Fibroblast of lung (primary cell): Measurements from ENCODE around the gene ST6GALNAC3. TPM values are rescaled to one million over a fixed set of nuclear protein-coding genes. Genes with fewer than 3 reads are reported as not detected.
"Not testable (repeated sequence)": the region's sequence is repeated elsewhere in the genome, so short reads cannot be mapped to it uniquely, and the experiment has no call there.

Source experiments
- DNase-seq, 2 donors: peaks; one replicate each; pipeline versions ENCODE4 v3.0.0 to v3.0.0-alpha.2; 2010; ENCODE audit warnings: low read depth in 2 of 2
- H2AFZ ChIP-seq: 2 replicates; pipeline ENCODE4 v1.5.1; 2012; ENCODE audit warnings: low read length, control low read depth, inconsistent platforms
- H3K27ac ChIP-seq: 2 replicates; pipeline ENCODE4 v1.5.1; 2011; ENCODE audit warnings: low read length, control low read depth; ENCODE audit not compliant: insufficient read depth
- H3K27me3 ChIP-seq: 2 replicates; pipeline ENCODE4 v1.5.1; 2011; ENCODE audit warnings: mild to moderate bottlenecking, low read length; ENCODE audit not compliant: control insufficient read depth, insufficient read depth
- H3K36me3 ChIP-seq: 2 replicates; pipeline ENCODE4 v1.5.1; 2011; ENCODE audit warnings: low read length; ENCODE audit not compliant: control insufficient read depth, insufficient read depth
- H3K4me1 ChIP-seq: 2 replicates; pipeline ENCODE4 v1.5.1; 2011; ENCODE audit warnings: low read length; ENCODE audit not compliant: control insufficient read depth, insufficient read depth; ENCODE audit errors: extremely low read depth
- H3K4me2 ChIP-seq: 2 replicates; pipeline ENCODE4 v1.5.1; 2011; ENCODE audit warnings: low read length, control low read depth; ENCODE audit not compliant: insufficient read depth; ENCODE audit errors: extremely low read depth
- H3K4me3 ChIP-seq, 4 experiments: fragments of 200-600 bp in 1 of 4; sonication (generic) in 1 of 4; replicated peaks in 1 of 4; 2 replicates each; pipeline ENCODE4 v1.5.1; 2011 to 2016; ENCODE audit warnings: low read length in 4 of 4, low read depth in 3 of 4, mild to moderate bottlenecking in 3 of 4, control low read depth in 2 of 4, inconsistent platforms in 1 of 4, mixed read lengths in 1 of 4; ENCODE audit not compliant: insufficient read depth in 1 of 4; ENCODE audit errors: control extremely low read depth in 1 of 4
- H3K79me2 ChIP-seq: 2 replicates; pipeline ENCODE4 v1.5.1; 2012; ENCODE audit warnings: mild to moderate bottlenecking, low read length, inconsistent platforms; ENCODE audit not compliant: control insufficient read depth, insufficient read depth
- H3K9ac ChIP-seq: 2 replicates; pipeline ENCODE4 v1.5.1; 2011; ENCODE audit warnings: mild to moderate bottlenecking, low read length, control low read depth; ENCODE audit not compliant: insufficient read depth
- H3K9me3 ChIP-seq: 2 replicates; pipeline ENCODE4 v1.5.1; 2012; ENCODE audit warnings: low read depth, low read length; ENCODE audit not compliant: control insufficient read depth, insufficient read depth
- H4K20me1 ChIP-seq: 2 replicates; pipeline ENCODE4 v1.5.1; 2011; ENCODE audit warnings: low read length; ENCODE audit not compliant: control insufficient read depth, insufficient read depth; ENCODE audit errors: extremely low read depth
- CTCF ChIP-seq, 2 donors: IDR thresholded peaks in 1 of 2; conservative IDR thresholded peaks in 1 of 2; 1 replicate in 1 of 2; 2 replicates in 1 of 2; pipeline ENCODE4 v1.5.1; 2011 to 2012; ENCODE audit warnings: low read length in 2 of 2, control low read depth in 1 of 2, inconsistent platforms in 1 of 2, low read depth in 1 of 2, mild to moderate bottlenecking in 1 of 2
- EZH2 ChIP-seq: IDR thresholded peaks from 2 replicates; pipeline ENCODE4 v1.5.1; 2012; ENCODE audit warnings: low read length, control low read depth, mild to moderate bottlenecking; ENCODE audit errors: missing control alignments
- polyA plus RNA-seq, 2 donors: library from polyadenylated mRNA; depleted of rRNA in 1 of 2; stranded (reverse) in 1 of 2; unstranded in 1 of 2; fragments of >200 nt; gene quantifications; 2 replicates each; pipeline ENCODE4 v1.2.1, GENCODE V29; 2011 to 2012; ENCODE audit warnings: missing spikeins in 1 of 2
- total RNA-seq: library from RNA; depleted of rRNA; stranded (reverse); fragments of >200 nt; gene quantifications from 2 replicates; pipeline ENCODE4 v1.2.1, GENCODE V29; 2014

ST6GALNAC3 gene
- total and polyA plus RNA-seq, 2 donors (not counting 1 experiment from before 2014, with no cell fraction given) = 0.34 to 0.66 TPM

- no peaks in the 10 kb centered on the region for H4K20me1 ChIP-seq
- no peaks in the 10 kb centered on the region for H3K27me3 ChIP-seq
- no peak overlapping the region for H2AFZ ChIP-seq
- H3K9ac ChIP-seq = no peak overlapping the region
- no peak overlapping the region for H3K4me3 ChIP-seq
- no peaks in the 10 kb centered on the region for H3K36me3 ChIP-seq
- H3K4me2 ChIP-seq = no peak overlapping the region
- no peaks in the 10 kb centered on the region for H3K79me2 ChIP-seq
- H3K4me1 ChIP-seq = no peaks in the 10 kb centered on the region
- TF ChIP-seq CTCF (conservative IDR thresholded peaks at IDR 0.05 in 1 of 2, IDR thresholded peaks at IDR 0.05 in 1 of 2; ENCODE audit: low read depth in 1 of 2, low read length in 2 of 2) (no peak), EZH2 (no peak)
- no peak for DNase-seq
- H3K9me3 ChIP-seq = no peaks in the 10 kb centered on the region
- H3K27ac ChIP-seq = no peak overlapping the region
These were observed 18.3 kb downstream of the ST6GALNAC3 start for GRCh38 chr1:76092812-76093211.

- H4K20me1 ChIP-seq = no peaks in the 10 kb centered on the region
- TF ChIP-seq EZH2 (no peak), CTCF (conservative IDR thresholded peaks at IDR 0.05 in 1 of 2, IDR thresholded peaks at IDR 0.05 in 1 of 2; ENCODE audit: low read depth in 1 of 2, low read length in 2 of 2) (no peak)
- no peaks in the 10 kb centered on the region for H3K4me1 ChIP-seq
- no peaks in the 10 kb centered on the region for H3K27me3 ChIP-seq
- H3K27ac ChIP-seq = no peak overlapping the region
- H3K9me3 ChIP-seq = no peaks in the 10 kb centered on the region
- H2AFZ ChIP-seq = no peak overlapping the region
- H3K36me3 ChIP-seq = no peaks in the 10 kb centered on the region
- DNase-seq = no peak
- no peak overlapping the region for H3K4me3 ChIP-seq
- no peak overlapping the region for H3K9ac ChIP-seq
- no peak overlapping the region for H3K4me2 ChIP-seq
- no peaks in the 10 kb centered on the region for H3K79me2 ChIP-seq
These were observed 19.2 kb downstream of the ST6GALNAC3 start for GRCh38 chr1:76093522-76094312.

- no peaks in the 10 kb centered on the region for H3K9me3 ChIP-seq
- H3K9ac ChIP-seq = no peak overlapping the region
- H4K20me1 ChIP-seq = no peaks in the 10 kb centered on the region
- no peak overlapping the region for H3K4me2 ChIP-seq
- H2AFZ ChIP-seq = no peak overlapping the region
- no peaks in the 10 kb centered on the region for H3K79me2 ChIP-seq
- H3K4me3 ChIP-seq = no peak overlapping the region
- H3K27ac ChIP-seq = no peak overlapping the region
- no peak for DNase-seq
- no peaks in the 10 kb centered on the region for H3K4me1 ChIP-seq
- TF ChIP-seq EZH2 (no peak), CTCF (conservative IDR thresholded peaks at IDR 0.05 in 1 of 2, IDR thresholded peaks at IDR 0.05 in 1 of 2; ENCODE audit: low read depth in 1 of 2, low read length in 2 of 2) (no peak)
- H3K27me3 ChIP-seq = no peaks in the 10 kb centered on the region
- H3K36me3 ChIP-seq = no peaks in the 10 kb centered on the region
These were observed 21.3 kb downstream of the ST6GALNAC3 start for GRCh38 chr1:76095802-76096201.

DNA sequence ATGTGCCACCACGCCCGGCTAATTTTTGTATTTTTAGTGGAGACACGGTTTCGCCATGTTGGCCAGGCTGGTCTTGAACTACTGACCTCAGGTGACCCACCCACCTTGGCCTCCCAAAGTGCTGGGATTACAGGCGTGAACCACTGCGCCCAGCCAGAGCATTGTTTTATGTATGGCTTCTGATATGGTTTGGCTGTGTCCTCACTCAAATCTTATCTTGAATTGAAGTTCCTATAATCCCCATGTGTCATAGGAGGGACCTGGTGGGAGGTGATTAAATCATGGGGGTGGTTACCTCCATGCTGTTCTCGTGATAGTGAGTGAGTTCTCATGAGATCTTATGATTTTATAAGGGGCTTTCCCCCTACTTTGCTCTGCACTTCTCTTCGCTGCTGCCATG is 22.5 kb downstream of the ST6GALNAC3 start:
- not testable (repeated sequence) for H3K4me2 ChIP-seq, H3K36me3 ChIP-seq, H3K9me3 ChIP-seq, H3K4me1 ChIP-seq, H2AFZ ChIP-seq, DNase-seq, H3K27me3 ChIP-seq, H4K20me1 ChIP-seq, H3K9ac ChIP-seq, H3K4me3 ChIP-seq, H3K27ac ChIP-seq, H3K79me2 ChIP-seq
